Measurements from ENCODE around the gene FABP7. TPM values are rescaled to one million over a fixed set of nuclear protein-coding genes. Genes with fewer than 3 reads are reported as not detected.

Gene FABP7
- total RNA-seq, 1 donor, result not detected

- no peak overlapping the region for H3K4me3 ChIP-seq (ENCODE audit: low read depth, low read length)
- TF ChIP-seq CTCF (IDR thresholded peaks at IDR 0.05; ENCODE audit: insufficient read depth, low read depth, low read length), result no peak
- DNase-seq (ENCODE audit: low read depth), result no peak
Observed at GRCh38 chr6:122818866-122819265, 39.4 kb downstream of the FABP7 start.

- H3K4me3 ChIP-seq (ENCODE audit: low read depth, low read length), result no peak overlapping the region
- TF ChIP-seq CTCF (IDR thresholded peaks at IDR 0.05; ENCODE audit: insufficient read depth, low read depth, low read length), result no peak
- DNase-seq (ENCODE audit: low read depth), result no peak
Observed at GRCh38 chr6:122821095-122821494, 41.6 kb downstream of the FABP7 start.

- DNase-seq (ENCODE audit: low read depth), result no peak
- H3K4me3 ChIP-seq (ENCODE audit: low read depth, low read length), result no peak overlapping the region
- TF ChIP-seq CTCF (IDR thresholded peaks at IDR 0.05; ENCODE audit: insufficient read depth, low read depth, low read length), result no peak
Observed at GRCh38 chr6:122825163-122825562, 45.6 kb downstream of the FABP7 start.

GRCh38 chr6:122829456-122829855, 49.9 kb downstream of the FABP7 start:
- no peak for TF ChIP-seq CTCF (IDR thresholded peaks at IDR 0.05; ENCODE audit: insufficient read depth, low read depth, low read length)
- H3K4me3 ChIP-seq (ENCODE audit: low read depth, low read length), result no peak overlapping the region
- no peak for DNase-seq (ENCODE audit: low read depth)

- no peak for DNase-seq (ENCODE audit: low read depth)
- no peak overlapping the region for H3K4me3 ChIP-seq (ENCODE audit: low read depth, low read length)
- no peak for TF ChIP-seq CTCF (IDR thresholded peaks at IDR 0.05; ENCODE audit: insufficient read depth, low read depth, low read length)
Observed at GRCh38 chr6:122831511-122831910, 52.0 kb downstream of the FABP7 start.

GRCh38 chr6:122832459-122832858, 52.9 kb downstream of the FABP7 start:
- H3K4me3 ChIP-seq (ENCODE audit: low read depth, low read length), result no peak overlapping the region
- no peak for TF ChIP-seq CTCF (IDR thresholded peaks at IDR 0.05; ENCODE audit: insufficient read depth, low read depth, low read length)
- no peak for DNase-seq (ENCODE audit: low read depth)

- no peak overlapping the region for H3K4me3 ChIP-seq (ENCODE audit: low read depth, low read length)
- no peak for TF ChIP-seq CTCF (IDR thresholded peaks at IDR 0.05; ENCODE audit: insufficient read depth, low read depth, low read length)
- no peak for DNase-seq (ENCODE audit: low read depth)
Observed at GRCh38 chr6:122833021-122833491, 53.5 kb downstream of the FABP7 start.

Data from fibroblast of villous mesenchyme (primary cell).